Inflammatory macrophage treated with lipopolysaccharide for 1 hour (primary cell): ENCODE data around the gene PRAMEF33.
A peak's percentile ranks its signal among the peaks of the same experiment; 100 is the strongest.
"Not testable (repeated sequence)": the region's sequence is repeated elsewhere in the genome, so short reads cannot be mapped to it uniquely, and the experiment has no call there.

Experiments used
- DNase-seq, 2 donors: peaks; one replicate each; pipeline ENCODE4 v3.0.0-alpha.2; 2020 to 2022

Gene PRAMEF33

GRCh38 chr1:13303239-13303638 lies at the start of gene PRAMEF33:
TSS of gene PRAMEF33 (plus strand) at chr1:13303539. CDS start at chr1:13305955, 2,416 bp downstream.
- not testable (repeated sequence) for DNase-seq

- not testable (repeated sequence) for DNase-seq
Observed at GRCh38 chr1:13253898-13254297, 49.4 kb upstream of the PRAMEF33 start, which contains the start of gene PRAMEF5. TSS of gene PRAMEF5 (plus strand) at chr1:13254198. CDS start at chr1:13259269, 5,071 bp downstream.

DNA sequence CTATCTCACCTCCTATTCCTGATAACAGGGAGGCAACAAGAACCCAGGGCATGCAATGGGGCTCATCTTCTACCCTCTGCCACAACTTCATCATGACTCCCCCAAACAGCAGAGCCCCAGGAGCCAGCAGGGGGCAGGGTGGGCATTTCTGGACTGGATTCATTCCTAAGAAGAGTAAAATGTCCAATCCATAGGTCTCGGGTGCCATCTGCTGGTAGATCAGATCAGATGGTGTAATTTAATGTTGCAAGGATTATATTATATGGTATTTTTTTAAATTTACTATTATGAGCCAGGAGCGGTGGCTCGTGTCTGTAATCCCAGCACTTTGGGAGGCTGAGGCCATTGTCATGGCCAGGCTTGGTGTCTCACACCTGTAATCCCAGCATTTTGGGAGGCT lies 38.2 kb upstream of the PRAMEF33 start:
- DNase-seq, result not testable (repeated sequence)

GRCh38 chr1:13277016-13277415 lies 26.3 kb upstream of the PRAMEF33 start:
- DNase-seq, result peak in 1 of 2 donors; percentile 0

GRCh38 chr1:13279617-13280016 lies 23.7 kb upstream of the PRAMEF33 start:
- not testable (repeated sequence) for DNase-seq

DNA sequence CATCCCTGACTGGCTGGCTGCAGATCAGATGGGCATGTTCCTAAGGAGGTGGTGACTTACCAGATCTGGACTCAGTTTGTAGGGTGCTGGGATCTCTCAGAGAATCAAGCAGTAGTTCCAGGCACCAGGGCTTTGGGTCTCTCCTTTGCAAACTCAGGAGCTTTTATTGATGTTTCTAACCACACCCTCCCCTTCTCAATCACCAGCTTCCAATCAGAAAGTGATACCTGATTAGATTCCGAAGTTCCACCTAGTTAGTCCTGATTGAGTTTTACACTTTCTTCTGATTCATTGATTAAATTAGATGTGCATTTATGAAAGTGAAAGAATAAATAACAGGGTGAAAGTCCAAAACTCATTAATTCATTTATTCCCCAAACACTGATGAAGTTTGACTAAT lies 18.3 kb upstream of the PRAMEF33 start, which contains the start of gene PRAMEF8:
Gene PRAMEF8, minus strand, starts transcription at position 101 of the 400 bp plus-strand sequence. CDS start 1,046 bp downstream, outside the sequence.
- not testable (repeated sequence) for DNase-seq

DNA sequence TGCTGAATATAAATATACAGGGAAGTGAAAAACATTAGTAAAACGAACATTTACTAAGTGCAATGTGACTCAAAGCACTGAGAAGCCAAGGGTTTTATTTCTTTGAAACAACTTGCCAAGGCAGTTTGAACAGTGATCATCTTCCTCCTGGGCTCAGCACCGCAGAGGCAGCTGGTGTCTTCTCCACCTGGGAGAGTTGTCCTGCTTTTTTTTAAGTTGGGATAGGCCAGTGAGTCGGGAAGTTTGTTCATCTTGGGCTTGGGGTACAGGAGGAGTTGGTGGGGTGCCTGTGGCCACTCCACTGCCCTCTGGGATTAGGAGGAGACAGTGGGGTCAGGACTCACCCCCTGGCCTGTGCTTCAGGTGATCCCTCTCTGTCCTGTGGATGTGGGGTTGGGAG lies 14.3 kb upstream of the PRAMEF33 start:
- not testable (repeated sequence) for DNase-seq

DNA sequence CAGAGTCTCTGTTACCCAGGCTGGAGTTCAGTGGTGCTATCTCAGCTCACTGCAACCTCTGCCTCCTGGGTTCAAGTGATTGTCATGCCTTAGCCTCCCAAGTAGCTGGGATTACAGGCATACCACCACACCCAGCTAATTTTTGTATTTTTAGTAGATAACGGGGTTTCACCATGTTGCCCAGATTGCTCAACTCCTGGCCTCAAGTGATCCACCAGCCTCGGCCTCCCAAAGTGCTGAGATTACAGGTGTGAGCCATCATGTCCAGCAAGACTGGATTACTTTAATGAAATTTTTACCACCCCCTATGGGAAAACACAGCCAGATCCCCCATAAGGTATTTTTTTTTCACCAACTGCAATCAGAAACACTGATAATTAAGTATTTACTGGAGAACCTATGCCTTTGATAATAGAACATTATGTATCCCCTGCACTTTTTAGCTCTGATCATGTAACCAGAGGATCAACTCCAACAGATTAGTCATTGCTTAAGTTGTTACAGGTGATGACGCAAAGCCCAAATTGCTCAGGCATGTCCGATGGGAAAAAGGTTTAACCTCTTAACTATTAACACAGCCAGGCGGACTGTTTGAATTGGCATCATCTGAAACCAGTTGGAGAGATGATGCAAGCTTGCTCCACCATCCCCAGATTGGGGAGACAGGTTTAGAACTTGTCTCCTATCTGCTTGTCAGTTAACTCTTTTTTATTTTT lies 6.0 kb upstream of the PRAMEF33 start:
- DNase-seq, result not testable (repeated sequence)

GRCh38 chr1:13298699-13299098 lies 4.6 kb upstream of the PRAMEF33 start:
- not testable (repeated sequence) for DNase-seq

GRCh38 chr1:13302197-13302596 lies 1.1 kb upstream of the PRAMEF33 start:
- DNase-seq, result not testable (repeated sequence)

DNA sequence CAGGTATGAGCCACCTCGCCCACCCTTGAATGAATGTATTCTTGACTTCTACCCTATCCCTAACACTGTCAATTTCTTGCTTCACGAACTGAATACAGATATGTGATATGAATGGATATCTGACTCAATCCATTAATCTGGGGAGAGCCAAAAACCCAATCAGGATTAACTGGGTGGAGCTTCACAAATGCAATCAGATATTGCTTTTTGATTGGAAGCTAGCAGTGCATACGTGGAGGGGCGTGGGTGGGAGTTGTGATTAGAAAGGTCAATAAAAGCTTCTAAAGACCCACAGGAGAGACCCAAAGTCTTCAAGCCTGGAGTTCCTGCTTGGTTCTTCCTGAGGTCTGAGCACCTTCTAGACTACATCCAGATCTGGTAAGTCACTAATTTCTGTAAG lies 11.9 kb downstream of the PRAMEF33 start, which contains the start of gene PRAMEF15:
Gene PRAMEF15, plus strand, starts transcription at position 301 of the 400 bp plus-strand sequence. CDS start 2,827 bp downstream, outside the sequence.
- not testable (repeated sequence) for DNase-seq

DNA sequence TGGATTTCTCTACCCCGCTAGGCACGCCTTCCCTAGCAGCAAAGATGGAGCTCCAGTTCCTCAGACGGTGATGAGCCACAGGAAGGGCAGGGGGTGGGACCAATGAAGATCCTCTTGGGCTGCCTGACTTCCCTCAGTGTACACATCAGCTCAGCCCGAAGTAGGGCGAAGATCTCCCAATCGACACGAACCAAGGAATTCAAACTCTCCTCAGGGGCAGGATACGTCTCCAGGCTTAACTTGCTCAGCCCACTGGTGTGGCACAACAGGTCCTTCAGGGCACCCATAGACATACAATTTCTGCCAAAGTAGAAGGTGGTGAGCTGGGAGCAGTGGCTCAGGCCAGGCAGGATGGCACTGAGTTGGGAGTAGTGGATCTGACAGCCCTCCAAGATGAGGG lies 39.2 kb downstream of the PRAMEF33 start:
- DNase-seq, result not testable (repeated sequence)

DNA sequence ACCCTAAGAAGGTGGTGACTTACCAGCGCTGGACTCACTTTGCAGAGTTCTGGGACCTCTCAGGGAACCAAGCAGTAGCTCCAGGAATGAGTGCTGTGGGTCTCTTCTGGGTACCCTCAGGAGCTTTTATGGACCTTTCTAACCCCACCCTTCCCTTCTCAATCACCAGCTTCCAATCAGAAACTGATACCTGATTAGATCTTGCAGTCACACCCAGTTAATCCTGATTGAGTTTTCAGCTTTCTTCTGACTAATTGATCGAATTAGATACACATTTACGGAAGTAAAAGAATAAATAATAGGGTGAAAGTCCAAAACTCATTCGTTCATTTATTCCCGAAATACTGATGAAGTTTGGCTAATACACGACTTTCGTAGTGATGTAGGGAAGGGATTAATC lies 43.7 kb downstream of the PRAMEF33 start, which contains the start of gene PRAMEF14:
Gene PRAMEF14, minus strand, starts transcription at position 101 of the 400 bp plus-strand sequence. CDS start 1,820 bp downstream, outside the sequence.
- DNase-seq, result not testable (repeated sequence)

DNA sequence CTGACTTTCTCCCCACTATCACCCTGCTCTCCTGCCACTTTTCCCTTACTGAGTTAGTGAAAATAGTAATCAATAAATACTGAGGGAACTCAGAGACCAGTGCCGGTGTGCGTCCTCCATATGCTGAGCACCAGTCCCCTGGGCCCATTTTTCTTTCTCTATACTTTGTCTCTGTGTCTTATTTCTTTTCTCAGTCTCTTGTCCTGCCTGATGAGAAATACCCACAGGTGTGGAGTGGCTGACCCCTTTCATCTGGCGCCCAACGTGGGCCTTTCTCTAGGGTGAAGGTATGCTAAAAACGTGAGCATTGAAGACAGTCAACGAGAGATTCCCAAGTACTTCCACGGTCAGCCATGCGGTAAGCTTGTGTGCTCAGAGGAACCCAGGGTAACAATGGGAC lies 50.1 kb downstream of the PRAMEF33 start:
- DNase-seq, result not testable (repeated sequence)

DNA sequence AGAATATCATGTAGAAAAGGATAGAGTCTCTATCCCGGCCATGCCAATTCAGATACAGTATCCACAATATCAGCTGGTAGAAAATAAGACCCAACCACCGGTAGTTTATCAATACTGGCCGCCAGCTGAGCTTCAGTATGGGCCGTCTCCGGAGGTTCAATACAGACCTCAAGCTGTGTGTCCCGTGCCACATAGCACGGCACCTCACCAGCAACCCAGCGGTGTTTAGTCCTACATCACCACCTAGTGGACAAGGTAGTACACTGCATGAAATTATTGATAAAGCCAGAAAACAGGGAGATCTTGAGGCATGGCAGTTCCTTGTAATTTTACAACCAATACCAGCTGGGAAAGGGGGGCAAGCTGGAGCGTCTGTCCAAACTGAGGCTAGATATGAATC lies 51.1 kb downstream of the PRAMEF33 start:
- DNase-seq, result not testable (repeated sequence)

GRCh38 chr1:13356774-13357173 lies 53.4 kb downstream of the PRAMEF33 start:
- DNase-seq, result peak; percentile 29 to 74
